GM18505 (cell line): ENCODE measurements around the gene ZNF737.
"Not testable (repeated sequence)": the region's sequence is repeated elsewhere in the genome, so short reads cannot be mapped to it uniquely, and the experiment has no call there.

ENCODE experiments used
- ATAC-seq: cut with Tn5 transposase; IDR thresholded peaks from one replicate; pipeline ENCODE4 v1.9.1; 2021; ENCODE audit not compliant: unreplicated experiment
- POLR2A ChIP-seq: IDR thresholded peaks from 4 replicates; pipeline ENCODE4 v1.6.1; 2011; ENCODE audit warnings: borderline replicate concordance; ENCODE audit not compliant: insufficient read depth, insufficient read length; ENCODE audit errors: extremely low read depth

Gene ZNF737

GRCh38 chr19:20565321-20566018, at the start of gene ZNF737:
ZNF737 (minus strand) TSS chr19:20565781; CDS start chr19:20565640, 141 bp downstream.
- peak; percentile 90 for ATAC-seq
- TF ChIP-seq POLR2A = peak; percentile 80

GRCh38 chr19:20614971-20615370, 49.4 kb upstream of the ZNF737 start:
- ATAC-seq = not testable (repeated sequence)

- no peak for TF ChIP-seq POLR2A
- no peak for ATAC-seq
These were observed 47.2 kb upstream of the ZNF737 start for GRCh38 chr19:20612711-20613316.

DNA sequence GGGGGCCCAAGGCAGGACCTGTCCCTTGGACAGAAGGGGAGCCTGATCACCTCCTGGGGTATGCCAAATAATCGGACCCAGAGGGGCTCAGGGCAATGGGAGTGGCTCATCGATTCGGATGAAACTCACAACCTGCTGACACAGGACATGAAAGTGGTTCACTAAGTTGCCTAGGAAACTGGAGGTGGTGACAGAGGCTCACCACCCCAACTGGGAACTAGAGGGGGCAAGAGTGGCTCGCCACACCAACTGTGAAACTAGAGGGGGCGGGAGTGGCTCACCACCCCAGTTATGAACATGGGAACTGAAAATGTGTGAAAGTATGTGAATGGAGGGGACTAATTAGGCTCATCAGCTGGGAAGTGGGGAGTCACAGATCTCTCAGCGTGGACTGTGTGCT, 46.3 kb upstream of the ZNF737 start:
- TF ChIP-seq POLR2A = no peak
- no peak for ATAC-seq

DNA sequence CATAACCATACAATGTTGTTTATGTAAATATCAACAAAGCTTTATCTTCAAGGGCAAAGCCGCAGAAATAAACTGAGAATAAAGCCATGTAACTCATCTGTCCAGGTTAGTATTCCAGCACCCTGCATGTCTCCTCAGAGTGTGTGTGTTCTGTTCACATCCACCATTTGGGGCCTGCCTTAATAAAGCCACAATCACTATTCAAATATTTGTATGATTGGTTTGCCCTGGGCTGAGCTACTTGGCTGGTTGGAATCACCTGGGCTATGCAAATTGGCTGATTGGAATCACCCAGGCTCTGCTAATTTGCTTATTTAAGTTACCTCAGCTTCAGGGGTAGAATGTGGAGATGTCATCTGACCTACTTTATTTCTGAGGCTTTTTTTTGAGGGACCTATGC, 42.4 kb upstream of the ZNF737 start:
- ATAC-seq = no peak

GRCh38 chr19:20558571-20558970, 7.0 kb downstream of the ZNF737 start:
- no peak for ATAC-seq
- TF ChIP-seq POLR2A = no peak

More for the DNA sequence above, 42.4 kb upstream of the ZNF737 start:
- TF ChIP-seq POLR2A = no peak

- TF ChIP-seq POLR2A = no peak
- no peak for ATAC-seq
These were observed 7.6 kb downstream of the ZNF737 start for GRCh38 chr19:20558011-20558410.

GRCh38 chr19:20544667-20545333, 20.8 kb downstream of the ZNF737 start:
- not testable (repeated sequence) for ATAC-seq

- ATAC-seq = not testable (repeated sequence)
These were observed 35.3 kb downstream of the ZNF737 start for GRCh38 chr19:20530303-20530702.

- TF ChIP-seq POLR2A = no peak
- no peak for ATAC-seq
These were observed 52.2 kb downstream of the ZNF737 start for GRCh38 chr19:20513189-20513904.

- ATAC-seq = no peak
- TF ChIP-seq POLR2A = no peak
These were observed 62.1 kb downstream of the ZNF737 start for GRCh38 chr19:20503476-20503875.
